Activated naive CD4-positive, alpha-beta T cell treated with anti-CD3 and anti-CD28 coated beads, Interleukin-2, amount 50 U/mL, for 24 hours (primary cell): ENCODE measurements around the gene MYLK2.
"Not testable (repeated sequence)": the region's sequence is repeated elsewhere in the genome, so short reads cannot be mapped to it uniquely, and the experiment has no call there.

ENCODE experiments used
- H3K27ac Mint-ChIP-seq: one replicate; pipeline ENCODE4 v1.8.0; 2021; ENCODE audit warnings: mild to moderate bottlenecking, mixed read lengths
- H3K27me3 Mint-ChIP-seq: one replicate; pipeline ENCODE4 v1.8.0; 2021; ENCODE audit warnings: mixed read lengths
- H3K36me3 Mint-ChIP-seq: one replicate; pipeline ENCODE4 v1.8.0; 2021; ENCODE audit warnings: mixed read lengths
- H3K4me1 Mint-ChIP-seq: one replicate; pipeline ENCODE4 v1.8.0; 2021; ENCODE audit warnings: mixed read lengths
- H3K4me3 Mint-ChIP-seq: one replicate; pipeline ENCODE4 v1.8.0; 2021; ENCODE audit warnings: mild to moderate bottlenecking, mixed read lengths
- H3K9me3 Mint-ChIP-seq: one replicate; pipeline ENCODE4 v1.8.0; 2021; ENCODE audit warnings: mixed read lengths

Gene MYLK2

GRCh38 chr20:31824554-31825313, 5.6 kb downstream of the MYLK2 start:
- Mint-ChIP-seq H3K27ac (no peak overlapping the region), H3K4me1 (peaks cover 7% of the 10 kb centered on the region), H3K36me3 (no peaks in the 10 kb centered on the region), H3K27me3 (no peaks in the 10 kb centered on the region), H3K9me3 (no peaks in the 10 kb centered on the region), H3K4me3 (no peak overlapping the region)

- no peaks in the 10 kb centered on the region for H3K36me3 Mint-ChIP-seq
- no peak overlapping the region for H3K27ac Mint-ChIP-seq
- H3K4me3 Mint-ChIP-seq, result no peak overlapping the region
- H3K27me3 Mint-ChIP-seq, result no peaks in the 10 kb centered on the region
- no peaks in the 10 kb centered on the region for H3K9me3 Mint-ChIP-seq
- peaks cover 7% of the 10 kb centered on the region for H3K4me1 Mint-ChIP-seq
Observed at GRCh38 chr20:31826074-31826473, 6.9 kb downstream of the MYLK2 start.

- Mint-ChIP-seq H3K36me3 (no peaks in the 10 kb centered on the region), H3K27ac (no peak overlapping the region), H3K4me3 (no peak overlapping the region), H3K27me3 (no peaks in the 10 kb centered on the region), H3K4me1 (peaks cover 7% of the 10 kb centered on the region), H3K9me3 (no peaks in the 10 kb centered on the region)
Observed at GRCh38 chr20:31827059-31827458, 7.9 kb downstream of the MYLK2 start.

GRCh38 chr20:31828016-31828415, 8.9 kb downstream of the MYLK2 start:
- not testable (repeated sequence) for H3K27ac Mint-ChIP-seq, H3K4me1 Mint-ChIP-seq, H3K27me3 Mint-ChIP-seq, H3K4me3 Mint-ChIP-seq, H3K9me3 Mint-ChIP-seq, H3K36me3 Mint-ChIP-seq

GRCh38 chr20:31829731-31830130, 10.6 kb downstream of the MYLK2 start:
- Mint-ChIP-seq H3K27ac (no peak overlapping the region), H3K9me3 (no peaks in the 10 kb centered on the region), H3K36me3 (no peaks in the 10 kb centered on the region), H3K27me3 (no peaks in the 10 kb centered on the region), H3K4me1 (no peaks in the 10 kb centered on the region), H3K4me3 (no peak overlapping the region)

GRCh38 chr20:31830406-31830981, 11.3 kb downstream of the MYLK2 start:
- H3K9me3 Mint-ChIP-seq, result no peaks in the 10 kb centered on the region
- H3K36me3 Mint-ChIP-seq, result no peaks in the 10 kb centered on the region
- H3K4me3 Mint-ChIP-seq, result no peak overlapping the region
- H3K27ac Mint-ChIP-seq, result no peak overlapping the region
- no peaks in the 10 kb centered on the region for H3K4me1 Mint-ChIP-seq
- H3K27me3 Mint-ChIP-seq, result no peaks in the 10 kb centered on the region

GRCh38 chr20:31831211-31831610, 12.1 kb downstream of the MYLK2 start:
- Mint-ChIP-seq H3K4me1 (no peaks in the 10 kb centered on the region), H3K36me3 (no peaks in the 10 kb centered on the region), H3K4me3 (no peak overlapping the region), H3K27me3 (no peaks in the 10 kb centered on the region), H3K9me3 (no peaks in the 10 kb centered on the region), H3K27ac (no peak overlapping the region)

GRCh38 chr20:31831771-31832306, 12.7 kb downstream of the MYLK2 start:
- H3K27ac Mint-ChIP-seq, result no peak overlapping the region
- no peaks in the 10 kb centered on the region for H3K36me3 Mint-ChIP-seq
- no peaks in the 10 kb centered on the region for H3K9me3 Mint-ChIP-seq
- no peak overlapping the region for H3K4me3 Mint-ChIP-seq
- no peaks in the 10 kb centered on the region for H3K4me1 Mint-ChIP-seq
- no peaks in the 10 kb centered on the region for H3K27me3 Mint-ChIP-seq

GRCh38 chr20:31833130-31833930, 14.2 kb downstream of the MYLK2 start:
- Mint-ChIP-seq H3K4me3 (no peak overlapping the region), H3K4me1 (no peaks in the 10 kb centered on the region), H3K27ac (no peak overlapping the region), H3K36me3 (no peaks in the 10 kb centered on the region), H3K27me3 (no peaks in the 10 kb centered on the region), H3K9me3 (no peaks in the 10 kb centered on the region)

- H3K27me3 Mint-ChIP-seq, result no peaks in the 10 kb centered on the region
- no peak overlapping the region for H3K4me3 Mint-ChIP-seq
- no peaks in the 10 kb centered on the region for H3K36me3 Mint-ChIP-seq
- H3K4me1 Mint-ChIP-seq, result no peaks in the 10 kb centered on the region
- no peak overlapping the region for H3K27ac Mint-ChIP-seq
- H3K9me3 Mint-ChIP-seq, result no peaks in the 10 kb centered on the region
Observed at GRCh38 chr20:31833931-31834521, 14.9 kb downstream of the MYLK2 start.

GRCh38 chr20:31835554-31835953, 16.4 kb downstream of the MYLK2 start:
- Mint-ChIP-seq H3K27ac (no peak overlapping the region), H3K4me3 (no peak overlapping the region), H3K27me3 (no peaks in the 10 kb centered on the region), H3K36me3 (no peaks in the 10 kb centered on the region), H3K4me1 (no peaks in the 10 kb centered on the region), H3K9me3 (no peaks in the 10 kb centered on the region)

- Mint-ChIP-seq H3K4me3 (no peak overlapping the region), H3K27me3 (no peaks in the 10 kb centered on the region), H3K4me1 (no peaks in the 10 kb centered on the region), H3K9me3 (no peaks in the 10 kb centered on the region), H3K27ac (no peak overlapping the region), H3K36me3 (no peaks in the 10 kb centered on the region)
Observed at GRCh38 chr20:31835977-31836852, 17.1 kb downstream of the MYLK2 start.

- no peaks in the 10 kb centered on the region for H3K9me3 Mint-ChIP-seq
- H3K4me1 Mint-ChIP-seq, result no peaks in the 10 kb centered on the region
- H3K36me3 Mint-ChIP-seq, result no peaks in the 10 kb centered on the region
- H3K27me3 Mint-ChIP-seq, result no peaks in the 10 kb centered on the region
- no peak overlapping the region for H3K4me3 Mint-ChIP-seq
- peak overlapping the region; percentile 68 for H3K27ac Mint-ChIP-seq
Observed at GRCh38 chr20:31836853-31837608, 17.9 kb downstream of the MYLK2 start.

GRCh38 chr20:31837896-31838397, 18.8 kb downstream of the MYLK2 start:
- Mint-ChIP-seq H3K27me3 (no peaks in the 10 kb centered on the region), H3K4me3 (no peak overlapping the region), H3K9me3 (no peaks in the 10 kb centered on the region), H3K36me3 (no peaks in the 10 kb centered on the region), H3K27ac (no peak overlapping the region), H3K4me1 (no peaks in the 10 kb centered on the region)
